CD1c-positive myeloid dendritic cell (primary cell): ENCODE data around the gene ATOH8.

Experiments
- DNase-seq: peaks from one replicate; pipeline ENCODE4 v3.0.0-alpha.2; 2016; ENCODE audit errors: extremely low spot score

Gene ATOH8

DNA sequence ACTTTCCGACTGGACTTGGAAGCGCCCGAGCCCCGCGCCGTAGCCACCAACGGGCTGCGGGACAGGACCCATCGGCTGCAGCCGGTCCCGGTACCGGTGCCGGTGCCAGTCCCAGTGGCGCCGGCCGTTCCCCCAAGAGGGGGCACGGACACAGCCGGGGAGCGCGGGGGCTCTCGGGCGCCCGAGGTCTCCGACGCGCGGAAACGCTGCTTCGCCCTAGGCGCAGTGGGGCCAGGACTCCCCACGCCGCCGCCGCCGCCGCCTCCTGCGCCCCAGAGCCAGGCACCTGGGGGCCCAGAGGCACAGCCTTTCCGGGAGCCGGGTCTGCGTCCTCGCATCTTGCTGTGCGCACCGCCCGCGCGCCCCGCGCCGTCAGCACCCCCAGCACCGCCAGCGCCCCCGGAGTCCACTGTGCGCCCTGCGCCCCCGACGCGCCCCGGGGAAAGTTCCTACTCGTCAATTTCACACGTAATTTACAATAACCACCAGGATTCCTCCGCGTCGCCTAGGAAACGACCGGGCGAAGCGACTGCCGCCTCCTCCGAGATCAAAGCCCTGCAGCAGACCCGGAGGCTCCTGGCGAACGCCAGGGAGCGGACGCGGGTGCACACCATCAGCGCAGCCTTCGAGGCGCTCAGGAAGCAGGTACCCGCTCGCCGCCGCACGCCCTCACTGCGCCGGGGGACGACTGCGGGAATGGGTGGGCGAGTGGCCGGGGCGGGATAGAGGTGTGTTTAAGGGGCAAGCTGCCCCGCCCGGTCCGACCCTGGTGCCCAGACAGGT lies 713 bp downstream of the ATOH8 start:
- peak; percentile 63 for DNase-seq

DNA sequence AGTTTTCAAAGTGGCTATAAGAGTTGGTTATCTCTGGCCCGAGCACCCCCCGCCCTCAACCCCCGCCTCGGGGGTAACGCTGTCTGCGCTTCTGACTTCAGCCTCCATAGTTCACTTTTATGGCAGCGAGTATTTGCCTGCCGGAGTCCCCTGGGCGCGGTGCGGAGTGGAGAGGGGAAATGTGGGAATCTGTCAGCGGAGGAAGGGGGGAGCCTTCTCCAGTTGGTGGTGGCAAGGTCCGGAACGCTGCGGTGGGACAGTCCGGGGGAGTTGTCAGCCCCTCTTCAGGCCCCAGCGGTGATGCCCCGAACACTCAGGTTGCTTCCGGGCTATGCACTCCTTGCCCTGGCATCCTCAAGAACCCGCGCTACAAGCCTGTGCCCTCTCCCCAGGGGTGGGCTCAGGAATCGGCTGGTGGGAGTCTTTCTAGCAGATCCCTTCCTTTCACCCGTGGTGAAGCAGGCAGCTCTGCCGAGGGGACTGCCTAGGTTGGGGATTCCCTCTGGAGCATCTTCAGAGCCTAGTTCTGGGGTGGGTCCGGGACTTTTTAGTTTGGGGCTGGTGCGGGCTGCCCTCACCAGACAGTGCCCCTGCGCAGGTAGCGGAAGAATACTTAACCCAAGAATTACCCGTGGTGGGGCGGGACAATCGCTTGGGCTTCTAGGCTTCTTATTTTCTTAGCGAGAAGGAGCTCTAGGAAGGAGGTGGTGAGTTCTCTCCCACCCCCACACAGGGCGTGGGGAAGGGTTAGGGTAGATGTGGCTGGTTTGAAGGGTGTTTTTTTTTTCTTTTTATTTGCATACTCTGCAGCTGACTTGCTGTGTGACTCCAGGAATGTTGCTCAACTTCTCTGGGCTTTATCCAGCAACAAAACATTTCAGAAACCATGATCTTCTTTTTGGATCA lies 1.6 kb downstream of the ATOH8 start:
- DNase-seq: no peak

DNA sequence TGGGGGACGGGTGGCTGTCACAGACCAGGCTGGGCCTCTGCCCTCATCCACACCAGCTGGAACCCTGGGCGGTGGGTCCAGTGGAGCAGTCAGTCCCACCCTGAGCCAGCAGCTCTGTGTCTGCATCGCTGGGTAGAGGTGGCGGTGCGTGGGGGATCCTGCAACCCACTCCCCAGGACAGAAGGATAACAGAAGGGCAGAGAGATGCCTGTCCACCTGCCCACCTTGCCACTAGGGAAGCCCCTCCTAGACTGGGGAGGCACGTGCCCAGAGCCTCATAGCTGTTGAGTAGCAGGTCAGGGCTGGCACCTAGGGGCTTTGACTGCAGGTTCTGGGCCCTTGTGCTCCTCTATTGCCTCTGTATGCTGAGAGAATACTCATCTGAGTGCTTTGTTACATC lies 2.4 kb downstream of the ATOH8 start:
- no peak for DNase-seq

DNA sequence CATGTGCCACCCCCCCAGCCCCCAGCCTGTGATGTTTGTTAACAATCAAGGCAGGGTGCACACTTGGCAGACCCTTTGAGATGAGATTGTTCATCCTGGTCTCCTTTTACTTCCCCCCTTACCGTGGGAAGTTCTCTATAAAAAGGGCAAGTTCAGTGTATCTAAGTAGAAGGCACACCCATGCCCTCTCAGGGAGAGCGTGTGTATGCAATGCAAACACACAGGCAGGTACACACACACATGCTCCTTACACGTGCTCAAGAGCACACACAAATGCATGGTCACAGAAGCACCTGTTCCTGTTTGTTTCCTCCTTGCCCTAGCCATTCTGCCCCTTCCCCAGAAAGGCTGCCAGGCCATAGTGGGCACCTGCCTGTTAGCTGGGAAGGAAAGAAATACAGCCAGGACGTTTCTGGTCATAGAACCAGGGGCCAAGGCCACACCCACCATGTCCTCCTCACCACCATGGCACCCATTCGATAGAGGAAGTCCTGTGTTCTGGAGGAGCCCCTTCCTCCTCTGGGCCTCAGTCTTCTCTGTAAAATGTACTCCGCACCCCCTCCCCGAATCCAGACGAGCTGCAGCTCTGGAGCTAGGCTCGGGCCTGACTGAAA lies 3.1 kb downstream of the ATOH8 start:
- no peak for DNase-seq

DNA sequence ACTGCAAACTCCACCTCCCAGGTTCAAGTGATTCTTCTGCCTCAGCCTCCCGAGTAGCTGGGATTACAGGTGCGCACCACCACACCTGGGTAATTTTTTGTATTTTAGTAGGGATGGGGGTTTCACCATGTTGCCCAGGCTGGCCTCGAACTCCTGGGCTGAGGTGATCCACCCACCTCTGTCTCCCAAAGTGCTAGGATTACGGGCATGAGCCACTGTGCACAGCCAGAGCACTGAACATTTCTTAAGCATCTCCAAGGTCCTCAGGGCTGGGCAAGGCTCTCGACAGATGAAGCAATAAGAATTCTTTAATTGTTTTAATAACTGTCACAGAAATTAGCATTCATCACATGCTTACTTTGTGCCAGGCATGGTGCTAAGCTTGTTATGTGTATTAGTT lies 4.1 kb downstream of the ATOH8 start:
- no peak for DNase-seq

DNA sequence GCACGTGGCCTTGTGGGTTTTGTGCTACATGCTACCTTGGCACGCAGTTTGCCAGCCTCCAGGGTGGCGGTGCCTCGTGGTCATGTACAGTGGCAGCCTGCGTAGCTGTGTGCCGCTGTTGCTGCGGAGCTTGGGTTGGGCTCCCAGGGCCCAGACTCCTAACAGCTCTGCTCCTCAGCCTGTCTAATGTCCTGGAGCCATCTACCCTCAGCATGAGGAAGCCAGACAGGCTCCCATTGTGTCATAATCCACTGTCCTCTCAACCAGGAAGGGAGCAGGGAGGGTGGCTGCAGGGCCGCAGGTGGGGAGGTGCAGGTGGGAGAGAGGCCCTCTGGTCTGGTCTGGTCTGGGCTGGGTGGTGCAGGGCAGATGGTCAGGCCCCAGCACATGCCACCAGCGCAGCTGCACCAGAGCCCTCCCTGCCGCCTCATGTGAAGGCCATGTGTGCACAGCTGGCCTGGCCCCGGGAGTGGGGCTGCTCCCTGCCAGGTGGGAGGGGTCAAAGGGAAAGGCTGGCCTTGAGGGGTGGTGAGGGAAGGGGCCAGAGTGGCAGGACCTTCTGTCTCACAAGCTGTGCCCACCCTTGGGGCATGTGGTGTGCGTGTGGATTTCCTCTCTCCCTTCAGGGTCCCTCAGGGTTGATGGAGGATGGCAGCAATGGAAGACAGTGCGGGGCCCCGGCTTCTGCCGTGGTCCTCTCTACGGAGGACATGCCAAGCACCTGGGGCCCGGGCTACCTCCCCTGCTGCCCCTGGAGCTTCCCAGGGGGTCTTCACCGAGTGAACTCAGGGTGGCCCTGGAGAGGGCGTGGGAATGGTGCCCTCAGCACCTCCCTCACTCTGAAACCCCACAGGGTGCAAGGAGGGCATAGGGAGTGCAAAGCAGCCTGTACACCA lies 4.8 kb downstream of the ATOH8 start:
- no peak for DNase-seq

DNA sequence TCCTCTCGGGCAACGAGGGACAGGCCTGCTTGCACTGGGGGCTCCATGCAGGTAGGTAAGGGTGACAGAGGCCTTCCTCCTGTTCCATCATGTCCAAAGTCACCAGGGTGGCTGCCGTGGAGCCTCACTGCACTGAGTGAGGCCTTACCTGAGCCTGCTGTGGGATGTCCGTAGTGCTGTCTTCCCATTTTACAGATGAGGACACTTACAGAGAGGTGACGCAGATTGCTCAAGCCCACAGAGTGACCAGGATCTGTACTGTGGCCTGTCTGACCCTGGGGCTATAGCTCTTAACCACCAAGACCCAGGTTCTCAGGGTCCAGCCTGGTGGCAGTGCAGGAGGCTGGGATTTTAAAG lies 5.4 kb downstream of the ATOH8 start:
- no peak for DNase-seq

DNA sequence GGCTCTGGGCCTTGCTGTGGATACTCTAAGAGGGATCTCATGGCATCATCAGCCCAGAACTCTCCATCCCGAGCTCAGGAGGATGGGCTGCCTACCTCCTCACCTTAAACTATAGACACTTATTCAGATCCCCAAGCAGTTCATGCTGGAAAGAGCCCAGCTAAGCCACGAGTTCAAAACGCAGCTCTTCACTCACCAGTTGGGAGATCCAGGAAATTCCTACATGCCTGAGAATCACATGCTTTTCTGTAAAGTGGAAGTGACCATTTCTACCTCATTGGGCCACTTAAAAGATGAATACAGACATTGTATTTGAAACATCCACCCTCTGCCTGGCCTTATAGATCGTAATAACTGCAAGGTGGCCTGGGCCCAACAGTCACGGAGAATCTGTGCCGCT lies 6.6 kb downstream of the ATOH8 start:
- DNase-seq: no peak

DNA sequence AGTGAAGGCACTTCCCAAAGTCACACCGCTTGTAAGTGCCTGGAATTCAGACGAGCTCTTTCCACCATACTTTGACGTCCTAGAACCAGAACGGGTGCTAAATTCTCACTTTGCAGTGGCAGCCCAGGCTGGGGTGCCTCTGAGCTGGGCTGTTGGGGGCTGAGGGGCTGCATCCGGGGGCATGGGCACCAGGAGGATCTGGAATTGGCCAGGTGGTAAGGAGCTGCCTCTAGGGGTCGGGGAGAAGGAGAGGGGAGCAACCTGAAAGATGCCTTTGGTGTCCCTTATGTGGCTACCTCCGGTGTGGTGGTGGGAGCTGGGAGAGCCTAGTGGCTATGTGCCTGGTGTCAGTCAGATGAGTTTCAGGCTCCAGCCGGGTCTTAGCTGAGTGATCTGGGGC lies 7.1 kb downstream of the ATOH8 start:
- no peak for DNase-seq

DNA sequence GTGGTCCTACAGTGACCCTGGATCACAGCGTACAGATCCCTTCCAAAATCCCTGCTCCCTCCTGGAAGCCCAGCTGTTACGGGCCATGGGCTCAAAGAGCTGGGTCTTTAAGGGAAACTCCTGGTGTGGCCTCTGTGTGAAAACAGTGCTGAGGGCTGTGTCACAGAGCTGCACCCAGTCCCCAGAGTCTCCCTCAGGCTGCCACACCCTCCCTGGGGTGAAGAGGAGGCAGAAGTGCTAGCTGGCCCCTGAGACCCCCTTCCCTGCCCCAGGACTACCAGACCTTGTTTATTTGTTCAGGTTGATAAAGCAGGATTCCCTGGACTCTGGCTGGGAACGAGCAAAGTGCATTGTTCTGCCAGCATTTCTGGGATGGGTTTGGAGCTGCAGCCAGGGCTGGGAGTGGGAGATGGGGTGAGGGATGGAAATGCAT lies 7.7 kb downstream of the ATOH8 start:
- DNase-seq: no peak

DNA sequence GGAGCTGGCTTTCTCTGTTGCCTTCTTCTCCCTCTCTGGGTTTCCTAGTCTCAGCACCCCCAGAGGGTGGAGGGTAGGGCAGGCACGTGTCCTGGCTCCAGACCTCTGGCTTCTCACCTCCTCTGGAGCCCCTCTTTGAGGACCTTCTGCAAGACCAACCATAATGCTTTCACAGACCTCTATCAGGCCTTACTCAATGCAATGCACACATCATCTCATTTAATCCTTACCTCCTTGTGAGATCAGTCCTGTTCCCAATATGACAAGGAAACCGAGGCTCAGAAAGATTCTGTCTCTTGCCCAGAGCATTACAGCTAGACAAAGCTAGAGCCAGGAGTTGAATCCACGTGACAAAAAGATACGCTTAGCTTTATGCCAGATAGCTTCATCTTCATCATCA lies 8.2 kb downstream of the ATOH8 start:
- DNase-seq: no peak

DNA sequence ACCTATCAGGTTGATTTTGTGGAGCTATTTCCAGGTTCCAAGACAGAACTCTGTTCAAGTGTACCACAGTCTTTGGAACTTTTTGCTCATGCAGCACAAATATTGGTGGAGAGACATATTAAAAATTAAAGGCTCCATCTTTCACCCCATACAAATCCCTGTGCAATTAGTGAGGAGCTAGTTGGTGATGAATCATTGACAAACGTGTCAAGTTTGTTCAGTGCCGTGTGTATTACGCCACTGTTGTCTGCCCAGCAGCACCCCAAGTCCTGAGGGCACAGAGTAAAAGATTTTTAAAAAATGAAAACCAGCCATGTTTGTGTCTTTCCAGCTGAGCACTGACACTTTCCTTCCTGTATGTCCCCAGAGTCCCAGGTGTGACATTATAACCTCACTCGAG lies 9.3 kb downstream of the ATOH8 start:
- DNase-seq: no peak

DNA sequence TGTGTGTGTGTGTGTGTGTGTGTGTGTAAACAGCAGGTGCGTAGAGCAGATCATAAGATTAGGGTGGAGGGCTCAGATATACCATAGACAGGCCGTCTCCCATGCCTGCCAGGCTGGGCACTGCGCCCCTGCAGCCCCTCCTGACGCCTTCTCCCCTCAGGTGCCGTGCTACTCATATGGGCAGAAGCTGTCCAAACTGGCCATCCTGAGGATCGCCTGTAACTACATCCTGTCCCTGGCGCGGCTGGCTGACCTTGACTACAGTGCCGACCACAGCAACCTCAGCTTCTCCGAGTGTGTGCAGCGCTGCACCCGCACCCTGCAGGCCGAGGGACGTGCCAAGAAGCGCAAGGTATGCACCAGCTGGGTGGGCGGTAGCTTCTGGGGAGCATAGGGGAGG lies 10.0 kb downstream of the ATOH8 start:
- no peak for DNase-seq

DNA sequence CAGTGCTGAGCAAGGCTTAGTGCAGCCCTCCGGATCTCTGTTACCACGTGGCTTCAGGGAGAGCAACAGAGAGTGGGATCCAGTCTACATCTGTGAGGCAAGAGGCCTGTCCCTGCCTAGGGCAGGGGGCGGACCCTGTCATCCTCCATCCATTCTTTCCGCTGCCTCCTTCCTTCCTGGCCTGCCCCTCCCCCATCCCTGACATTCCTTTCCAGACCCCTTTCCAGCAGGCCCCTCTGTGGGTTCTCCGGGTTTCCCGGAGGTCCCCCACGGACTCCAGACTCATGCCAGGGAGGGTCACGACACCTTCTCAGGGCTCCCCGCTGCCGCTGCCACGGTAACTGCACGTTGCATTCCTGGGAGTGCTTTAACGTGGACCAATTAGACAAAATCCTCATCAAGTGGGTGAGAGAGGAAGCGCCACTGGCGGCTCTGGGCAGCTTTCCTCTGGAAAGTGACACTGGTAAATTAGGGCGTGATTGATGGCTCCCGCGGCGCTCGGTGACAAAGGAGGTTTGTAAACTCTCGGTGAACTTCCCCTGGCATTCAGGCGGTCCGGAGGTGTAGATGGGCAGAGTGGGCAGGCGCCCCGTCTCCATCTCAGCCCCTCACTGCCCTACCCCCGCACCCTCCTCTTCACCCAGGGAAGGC lies 11.4 kb downstream of the ATOH8 start:
- peak; percentile 95 for DNase-seq

DNA sequence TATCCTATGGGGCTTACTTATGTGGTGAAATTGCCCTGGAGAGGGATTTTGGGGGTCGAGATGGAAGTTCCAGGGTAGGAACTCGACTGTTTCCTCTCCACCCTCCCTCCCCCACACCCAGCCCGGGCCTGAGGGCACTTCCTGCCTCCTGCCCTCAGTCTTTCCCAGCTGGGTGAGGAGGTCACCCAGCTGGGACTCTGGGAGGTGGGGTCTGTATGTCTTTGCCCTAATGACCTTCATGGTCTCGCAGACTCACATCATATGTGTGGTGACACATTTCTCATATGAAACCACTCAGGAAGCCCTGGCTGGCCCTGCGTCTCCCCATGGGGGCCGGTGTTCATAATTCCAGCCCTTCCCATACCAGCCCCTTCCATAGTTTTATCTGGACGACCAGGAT lies 12.4 kb downstream of the ATOH8 start:
- peak; percentile 65 for DNase-seq

DNA sequence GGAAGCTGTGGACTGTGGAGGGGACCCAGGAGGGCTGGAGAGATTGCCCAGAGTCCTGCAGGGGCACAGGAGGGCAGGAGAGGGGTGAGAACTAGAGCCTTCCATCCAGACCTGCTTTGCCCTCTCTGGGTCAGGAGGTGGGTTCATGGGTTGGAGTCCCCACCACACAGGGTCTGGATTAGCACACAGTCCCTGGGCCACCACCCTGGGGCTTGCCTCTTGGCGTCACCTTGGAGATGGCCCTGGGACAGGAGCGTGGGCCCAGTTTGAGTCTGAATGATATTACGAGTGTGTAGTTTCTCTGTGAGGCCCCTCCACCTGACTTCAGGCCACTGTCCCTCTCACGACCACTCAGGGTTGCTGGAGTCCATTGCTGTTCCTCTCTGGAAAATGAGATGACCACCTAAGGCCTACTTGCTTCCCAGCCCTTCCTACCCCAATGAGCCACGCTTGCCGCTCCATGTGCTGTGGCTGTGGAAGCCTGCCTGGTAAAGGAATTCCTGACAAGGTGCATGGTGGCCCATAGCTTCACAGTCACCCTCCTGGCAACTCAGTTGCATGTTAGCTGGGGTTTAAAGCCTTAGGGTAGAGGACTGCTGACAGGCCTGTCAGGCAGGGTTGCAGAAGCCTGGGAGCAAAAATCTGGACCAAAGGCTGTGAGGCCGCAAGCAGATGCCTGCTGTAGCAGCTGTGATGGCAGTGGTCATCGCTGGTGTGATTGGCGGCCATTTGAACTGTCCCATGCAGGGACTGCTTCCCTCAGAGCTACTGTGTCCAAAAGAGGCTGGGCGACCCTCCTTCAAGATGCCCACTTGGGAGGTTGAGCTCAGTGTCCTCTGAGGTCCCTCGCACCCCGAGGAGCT lies 14.2 kb downstream of the ATOH8 start:
- DNase-seq: no peak

DNA sequence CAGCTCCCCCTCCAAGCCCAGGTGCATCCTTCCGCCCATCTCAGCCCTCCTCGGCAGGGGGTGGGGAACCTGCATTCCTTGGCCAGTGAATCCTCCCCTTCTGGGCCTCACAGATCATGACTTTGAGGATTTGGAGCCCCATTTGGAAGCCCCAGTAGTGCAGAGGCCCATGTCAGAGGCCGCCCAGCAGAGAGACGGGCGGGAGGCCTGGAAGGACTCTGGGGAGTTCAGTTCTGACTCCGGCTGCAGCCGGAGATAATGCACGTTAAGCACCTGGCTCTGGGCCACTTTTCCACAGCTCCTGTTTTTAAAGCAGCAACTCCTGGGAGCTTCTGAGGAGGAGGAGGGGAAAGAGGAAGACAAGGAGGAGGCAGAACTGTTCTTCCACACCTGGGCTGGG lies 14.9 kb downstream of the ATOH8 start:
- DNase-seq: no peak

DNA sequence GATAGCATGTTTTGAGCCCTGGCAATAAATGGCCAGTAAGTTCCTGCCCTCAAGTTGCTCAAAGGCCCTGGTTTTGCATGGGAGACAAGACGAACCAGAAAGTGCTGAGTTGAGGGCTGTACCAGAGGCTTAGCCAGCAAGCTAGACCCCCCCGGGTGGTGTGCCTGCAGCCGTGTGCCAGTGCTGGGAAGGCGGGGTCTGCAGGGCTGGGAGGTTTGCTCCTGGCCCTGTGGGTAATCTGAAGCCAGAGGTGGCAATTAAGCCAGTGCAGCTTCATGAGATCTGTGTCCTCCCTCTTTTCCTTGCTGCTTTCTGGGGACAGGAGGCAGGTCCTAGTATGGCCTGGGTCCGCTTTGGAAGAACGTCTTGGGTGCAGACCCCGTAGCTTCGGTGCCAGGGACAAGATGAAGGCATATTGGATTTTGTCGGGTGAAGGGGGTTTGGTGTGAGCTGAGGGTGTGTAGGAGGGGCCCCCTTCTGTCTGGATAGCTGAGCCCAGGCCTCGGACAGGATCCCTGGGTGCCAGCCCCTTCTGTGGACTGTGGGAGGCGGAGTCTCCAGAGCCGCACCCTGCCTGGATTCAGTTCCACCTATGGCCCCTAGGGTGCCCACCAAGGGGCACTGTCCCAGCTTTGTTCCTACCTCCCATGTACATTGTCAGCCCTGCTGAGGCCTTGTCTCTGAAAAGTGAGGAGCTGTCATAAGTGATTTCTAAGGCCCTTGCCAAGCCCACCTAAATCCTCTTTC lies 15.6 kb downstream of the ATOH8 start:
- no peak for DNase-seq

DNA sequence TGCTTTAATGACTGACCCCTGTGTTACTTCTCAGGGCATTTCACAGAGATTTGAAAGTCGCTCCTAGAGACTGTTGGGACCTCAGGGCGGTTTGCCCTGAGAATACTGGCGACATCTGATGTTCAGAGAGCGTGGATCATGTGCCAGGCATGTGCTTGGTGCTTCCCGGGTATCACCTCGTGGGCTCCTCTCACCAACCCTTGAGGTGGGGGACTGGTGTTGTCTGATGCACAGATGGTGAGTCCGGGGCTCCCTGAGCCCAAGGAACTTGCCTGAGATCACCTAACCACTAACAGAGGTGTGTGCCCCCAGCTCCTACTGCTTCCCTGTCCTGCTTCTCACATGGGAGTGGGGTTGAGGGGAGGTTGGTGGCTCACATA lies 16.2 kb downstream of the ATOH8 start:
- DNase-seq: no peak

DNA sequence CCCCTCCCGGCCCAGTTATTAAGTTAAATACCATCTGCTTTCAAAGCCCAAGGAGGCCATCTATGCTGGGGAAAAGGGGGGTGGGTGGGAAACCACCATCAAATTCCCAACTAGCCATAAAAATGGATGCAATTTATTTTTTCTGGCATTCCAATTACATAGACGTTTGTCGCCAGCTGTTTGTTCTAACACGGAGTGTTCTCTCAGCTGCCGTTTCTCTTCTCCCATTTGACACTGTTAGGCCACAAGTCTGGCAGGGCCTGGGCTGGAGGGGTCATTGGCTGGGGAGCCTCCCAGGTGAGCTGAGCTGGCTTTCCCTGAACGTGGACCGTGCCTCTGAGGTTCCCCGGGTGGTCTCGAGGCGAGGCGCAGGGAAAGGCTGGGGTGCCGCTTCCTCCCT lies 16.6 kb downstream of the ATOH8 start:
- no peak for DNase-seq
